HL-60 (cell line): ENCODE measurements around the gene KLHDC1.

Experiments
- DNase-seq, 2 experiments: peaks; one replicate each; pipeline ENCODE4 v3.0.0-alpha.2; 2010 to 2020; ENCODE audit warnings: low read depth in 1 of 2, low spot score in 1 of 2
- H3K27ac ChIP-seq: fragments of 250-450 bp; sonication (Bioruptor Pico); replicated peaks from 2 replicates; pipeline ENCODE4 v1.5.1; 2020; ENCODE audit warnings: mild to moderate bottlenecking, moderate library complexity
- H3K27me3 ChIP-seq: fragments of 250-450 bp; sonication (Bioruptor Pico); 2 replicates; pipeline ENCODE4 v1.5.1; 2021; ENCODE audit warnings: mild to moderate bottlenecking, moderate library complexity; ENCODE audit not compliant: insufficient read depth, poor library complexity, severe bottlenecking
- H3K4me3 ChIP-seq: replicated peaks from 2 replicates; pipeline ENCODE4 v1.5.1; 2011; ENCODE audit warnings: mild to moderate bottlenecking, control low read depth, low read length; ENCODE audit not compliant: insufficient read depth
- CTCF ChIP-seq: IDR thresholded peaks from one replicate; pipeline ENCODE4 v1.5.1; 2011; ENCODE audit warnings: low read length, control low read depth, inconsistent platforms; ENCODE audit not compliant: insufficient read depth
- GABPA ChIP-seq: IDR thresholded peaks from 2 replicates; pipeline ENCODE4 v1.6.1; 2012; ENCODE audit warnings: low read depth
- POLR2AphosphoS5 ChIP-seq: IDR thresholded peaks from 2 replicates; pipeline ENCODE4 v1.6.1; 2012; ENCODE audit warnings: low read depth
- REST ChIP-seq: IDR thresholded peaks from 2 replicates; pipeline ENCODE4 v1.6.1; 2012; ENCODE audit warnings: low read depth; ENCODE audit not compliant: insufficient replicate concordance
- SPI1 ChIP-seq: IDR thresholded peaks from 2 replicates; pipeline ENCODE4 v1.6.1; 2012; ENCODE audit warnings: low read depth, mild to moderate bottlenecking, borderline replicate concordance

KLHDC1 gene

GRCh38 chr14:49796025-49796424, 103.1 kb downstream of the KLHDC1 start:
- no peak for DNase-seq
- Histone ChIP-seq H3K27me3 (no peaks in the 10 kb centered on the region), H3K4me3 (no peak overlapping the region), H3K27ac (no peak overlapping the region)
- TF ChIP-seq POLR2AphosphoS5 (no peak), CTCF (no peak), REST (no peak), SPI1 (no peak), GABPA (no peak)
